ENCODE measurements around the gene MAVS.

GRCh38 chr20:3801299-3801698, 45.3 kb upstream of the MAVS start:
- TF ChIP-seq CTCF (IDR thresholded peaks at IDR 0.05; ENCODE audit: borderline replicate concordance, extremely low read depth, low read length, poor library complexity, severe bottlenecking) (no peak), EZH2 (IDR thresholded peaks at IDR 0.05; ENCODE audit: borderline replicate concordance, low read depth, low read length, severe bottlenecking) (no peak)

Measured in DND-41 (cell line).